GM15510 (cell line): ENCODE data around the gene HS1BP3.

Experiments
- POLR2A ChIP-seq: IDR thresholded peaks from 3 replicates; pipeline ENCODE4 v1.6.1; 2011; ENCODE audit warnings: borderline replicate concordance; ENCODE audit not compliant: insufficient read length; ENCODE audit errors: extremely low read depth

Gene HS1BP3

DNA sequence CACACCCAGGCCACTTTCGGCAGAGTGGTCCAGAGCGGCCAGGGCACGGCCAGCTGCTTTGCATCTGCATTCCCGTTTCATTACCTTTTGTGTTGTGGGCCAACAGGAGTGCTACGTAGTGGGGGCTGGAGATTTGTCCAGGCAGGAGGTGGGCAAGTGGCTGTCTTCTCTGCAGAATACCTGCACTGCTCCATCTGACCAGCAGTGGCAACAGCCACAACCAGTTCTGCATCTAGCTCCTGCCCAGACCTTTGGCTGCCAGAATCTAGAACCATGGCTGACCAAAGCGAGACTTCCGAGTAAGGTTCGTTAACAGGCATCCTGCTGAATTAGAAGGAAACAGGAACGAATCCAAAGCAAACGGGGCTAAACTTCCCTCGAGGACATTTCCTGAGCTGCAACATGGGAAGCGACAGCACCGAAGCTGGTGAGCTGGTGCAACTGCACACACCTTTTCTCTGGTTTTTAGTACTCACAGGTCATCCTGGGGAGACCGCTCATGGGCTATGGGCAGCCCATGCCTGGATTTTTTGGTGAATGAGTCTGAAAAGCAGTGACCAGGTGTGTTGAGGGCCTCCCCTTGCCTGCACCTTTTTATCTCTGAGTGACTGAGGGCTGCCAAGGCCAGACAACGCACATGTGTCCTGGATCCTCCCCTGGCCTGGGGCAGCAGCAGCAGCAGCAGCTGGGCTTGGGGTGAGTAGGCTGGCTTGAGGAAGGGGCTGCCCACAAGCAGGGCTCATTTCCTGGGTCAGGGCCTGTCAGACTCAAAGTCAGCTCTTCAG is 26.6 kb upstream of the HS1BP3 start:
- no peak for TF ChIP-seq POLR2A

DNA sequence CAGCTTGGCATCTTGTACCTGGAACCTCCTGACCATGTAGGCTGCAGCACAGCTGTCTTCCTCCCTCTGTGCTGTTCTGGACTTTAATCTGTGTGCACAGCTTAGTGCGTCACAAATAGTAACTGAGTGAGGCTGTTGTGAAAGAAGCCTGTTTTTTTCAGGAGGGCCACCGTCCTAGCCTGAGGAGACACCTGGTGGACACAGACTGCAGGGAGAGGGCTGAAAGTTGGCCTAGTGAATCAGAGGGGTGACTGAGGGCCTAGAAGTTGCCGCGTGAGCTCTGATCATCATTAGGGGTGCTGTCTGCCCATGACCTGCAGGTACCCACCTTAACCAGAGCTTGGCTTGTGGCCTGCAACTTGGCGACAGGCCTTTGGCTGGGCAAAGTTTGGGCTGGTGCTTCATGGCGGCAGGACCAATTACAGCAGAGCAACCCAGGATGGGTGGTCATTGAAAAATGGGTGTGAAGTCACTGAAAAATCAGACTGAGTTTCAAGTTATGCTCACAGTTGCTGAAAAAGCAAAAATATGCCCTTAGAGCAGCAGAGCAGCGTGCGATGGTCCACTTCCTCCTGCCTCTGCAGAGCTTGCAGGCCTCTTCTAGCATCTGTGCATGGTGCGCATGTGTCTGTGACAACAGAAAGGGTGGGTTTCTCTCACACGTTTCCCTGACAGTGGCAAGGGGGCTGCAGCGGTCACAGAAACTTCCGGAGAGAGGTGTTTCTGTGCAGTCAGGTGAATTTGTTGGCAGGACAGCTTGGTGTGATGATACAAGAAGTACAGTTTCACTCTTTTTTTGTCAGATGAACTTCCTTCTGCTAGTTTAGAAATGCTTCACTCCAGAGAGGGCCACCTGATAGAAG is 25.7 kb upstream of the HS1BP3 start:
- no peak for TF ChIP-seq POLR2A

GRCh38 chr2:20675701-20676352 is 24.9 kb upstream of the HS1BP3 start:
- no peak for TF ChIP-seq POLR2A

GRCh38 chr2:20674974-20675679 is 24.2 kb upstream of the HS1BP3 start:
- no peak for TF ChIP-seq POLR2A

DNA sequence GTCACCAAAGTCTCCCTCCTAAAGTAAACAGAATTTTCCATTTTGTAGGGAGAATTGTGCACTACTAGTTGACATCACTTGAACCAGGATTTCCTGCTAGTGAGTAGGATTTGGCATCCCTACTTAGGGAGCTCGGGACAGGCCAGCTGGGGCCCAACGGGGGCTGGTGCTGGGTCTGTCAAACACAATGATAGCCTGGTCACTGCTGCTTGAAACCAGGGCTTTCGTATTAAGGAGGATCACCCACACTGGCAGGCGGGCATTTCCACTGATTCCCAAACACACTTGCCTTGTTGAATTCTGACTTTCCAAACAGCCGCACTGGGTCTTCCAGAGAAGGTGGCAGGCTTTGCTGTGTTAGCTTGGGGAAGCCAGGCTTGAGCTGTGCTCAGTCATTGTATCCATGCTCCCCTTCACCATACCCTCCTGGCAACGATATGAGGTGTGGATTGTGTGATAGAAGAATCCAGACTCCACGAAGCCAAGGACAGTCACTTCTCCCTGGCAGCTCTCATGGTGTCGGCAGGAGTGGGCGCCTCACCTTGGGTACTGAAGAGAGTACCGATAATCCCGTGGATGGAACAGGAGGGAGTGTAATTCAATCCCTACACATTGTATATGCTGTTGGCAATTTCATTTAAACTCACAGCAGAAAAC is 23.5 kb upstream of the HS1BP3 start:
- TF ChIP-seq POLR2A, result no peak

DNA sequence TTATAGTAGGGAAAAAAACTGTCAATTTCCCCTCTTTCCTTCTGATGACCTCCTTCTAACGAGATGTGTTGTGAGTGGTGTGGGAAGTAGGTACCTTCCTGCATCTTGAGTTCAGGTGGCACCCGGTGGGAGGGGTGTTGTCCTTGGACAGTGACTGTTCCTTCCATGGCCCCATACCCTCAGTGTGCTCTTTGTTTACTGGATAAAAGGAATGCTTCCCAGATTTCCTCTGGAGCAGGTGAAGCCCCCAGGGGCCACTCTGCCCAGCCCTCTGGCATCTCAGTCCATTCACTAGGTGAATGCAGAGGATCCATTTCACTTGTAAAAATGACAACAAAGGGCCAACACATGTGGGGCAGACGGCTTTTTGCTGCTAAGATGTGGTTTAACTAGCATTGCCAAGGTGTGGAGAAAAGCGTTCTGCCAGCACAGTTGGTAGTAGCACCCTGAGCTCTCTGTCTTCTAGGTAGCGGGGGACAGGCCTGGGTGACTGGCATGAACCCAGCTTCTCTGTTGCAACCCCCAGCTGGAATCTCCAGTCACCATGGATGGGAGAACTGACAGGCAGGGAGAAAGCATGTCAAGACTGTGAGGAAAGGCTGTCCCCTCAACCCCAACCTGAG is 22.9 kb upstream of the HS1BP3 start:
- TF ChIP-seq POLR2A, result no peak

DNA sequence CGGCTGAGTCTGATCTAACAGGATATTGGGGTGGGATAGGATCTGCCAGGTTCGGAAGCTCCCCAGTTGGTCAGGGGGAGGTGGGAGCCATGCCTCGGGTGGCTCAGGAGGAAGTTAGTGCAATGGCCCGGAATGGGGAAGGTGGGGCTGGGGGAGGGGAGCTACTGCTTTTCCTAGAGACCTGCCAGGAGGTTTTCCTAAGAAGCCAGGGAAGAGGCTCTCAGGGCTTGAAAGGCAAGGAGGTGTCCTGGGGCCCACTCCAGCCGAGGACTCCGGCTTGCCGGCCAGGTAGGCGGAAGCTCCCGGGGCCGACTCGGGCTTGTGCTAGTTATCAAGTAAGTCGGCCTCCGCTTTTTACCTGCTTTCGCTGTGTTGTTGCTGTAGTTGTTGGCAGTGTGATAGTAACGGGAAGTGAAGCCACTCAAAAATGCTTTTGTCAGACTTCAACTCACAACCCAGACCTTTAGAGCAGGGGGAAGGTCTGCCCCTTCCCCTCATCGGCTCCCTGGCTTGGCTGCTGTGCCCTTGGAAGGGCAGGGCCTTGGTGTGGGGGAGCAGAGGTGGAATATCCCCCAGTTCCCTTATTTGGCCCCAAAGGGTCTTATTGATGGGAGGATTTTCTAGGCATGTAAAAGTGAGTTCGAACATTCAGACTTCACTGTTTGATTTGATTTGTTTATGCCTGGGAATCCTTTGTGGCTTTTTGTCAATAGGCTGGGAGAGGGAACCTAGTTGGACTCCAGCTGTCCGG is 21.5 kb upstream of the HS1BP3 start:
- no peak for TF ChIP-seq POLR2A

DNA sequence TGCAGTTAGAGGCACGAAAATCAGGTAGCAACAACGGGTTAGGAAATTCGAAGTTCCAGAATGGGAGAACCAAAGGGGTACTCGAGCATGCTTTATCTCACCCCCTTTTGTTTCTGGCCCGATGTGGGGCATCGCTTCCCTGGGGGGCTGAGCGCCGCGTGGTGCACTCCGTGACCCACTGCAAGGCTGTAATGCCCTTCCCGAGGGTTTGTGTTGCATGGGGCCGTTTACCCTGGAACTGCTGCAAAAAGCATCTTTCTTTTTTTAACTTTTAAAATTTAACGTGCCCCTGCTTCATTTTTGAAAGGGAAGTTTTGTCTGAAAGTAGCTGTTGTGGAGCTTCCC is 20.8 kb upstream of the HS1BP3 start:
- TF ChIP-seq POLR2A, result no peak

GRCh38 chr2:20671036-20671735 is 20.3 kb upstream of the HS1BP3 start:
- TF ChIP-seq POLR2A, result no peak

DNA sequence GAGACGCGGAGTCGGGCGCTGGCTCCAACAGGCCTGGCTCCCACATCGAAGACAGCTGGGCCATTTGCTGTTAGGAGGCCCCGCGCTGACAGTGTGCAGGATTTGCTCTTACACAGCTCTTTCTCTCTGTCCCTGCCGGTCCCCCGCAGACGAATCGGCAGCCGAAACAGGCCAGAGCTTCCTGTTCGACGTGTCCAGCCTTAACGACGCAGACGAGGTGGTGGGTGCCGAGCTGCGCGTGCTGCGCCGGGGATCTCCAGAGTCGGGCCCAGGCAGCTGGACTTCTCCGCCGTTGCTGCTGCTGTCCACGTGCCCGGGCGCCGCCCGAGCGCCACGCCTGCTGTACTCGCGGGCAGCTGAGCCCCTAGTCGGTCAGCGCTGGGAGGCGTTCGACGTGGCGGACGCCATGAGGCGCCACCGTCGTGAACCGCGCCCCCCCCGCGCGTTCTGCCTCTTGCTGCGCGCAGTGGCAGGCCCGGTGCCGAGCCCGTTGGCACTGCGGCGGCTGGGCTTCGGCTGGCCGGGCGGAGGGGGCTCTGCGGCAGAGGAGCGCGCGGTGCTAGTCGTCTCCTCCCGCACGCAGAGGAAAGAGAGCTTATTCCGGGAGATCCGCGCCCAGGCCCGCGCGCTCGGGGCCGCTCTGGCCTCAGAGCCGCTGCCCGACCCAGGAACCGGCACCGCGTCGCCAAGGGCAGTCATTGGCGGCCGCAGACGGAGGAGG is 19.6 kb upstream of the HS1BP3 start:
- TF ChIP-seq POLR2A, result no peak

DNA sequence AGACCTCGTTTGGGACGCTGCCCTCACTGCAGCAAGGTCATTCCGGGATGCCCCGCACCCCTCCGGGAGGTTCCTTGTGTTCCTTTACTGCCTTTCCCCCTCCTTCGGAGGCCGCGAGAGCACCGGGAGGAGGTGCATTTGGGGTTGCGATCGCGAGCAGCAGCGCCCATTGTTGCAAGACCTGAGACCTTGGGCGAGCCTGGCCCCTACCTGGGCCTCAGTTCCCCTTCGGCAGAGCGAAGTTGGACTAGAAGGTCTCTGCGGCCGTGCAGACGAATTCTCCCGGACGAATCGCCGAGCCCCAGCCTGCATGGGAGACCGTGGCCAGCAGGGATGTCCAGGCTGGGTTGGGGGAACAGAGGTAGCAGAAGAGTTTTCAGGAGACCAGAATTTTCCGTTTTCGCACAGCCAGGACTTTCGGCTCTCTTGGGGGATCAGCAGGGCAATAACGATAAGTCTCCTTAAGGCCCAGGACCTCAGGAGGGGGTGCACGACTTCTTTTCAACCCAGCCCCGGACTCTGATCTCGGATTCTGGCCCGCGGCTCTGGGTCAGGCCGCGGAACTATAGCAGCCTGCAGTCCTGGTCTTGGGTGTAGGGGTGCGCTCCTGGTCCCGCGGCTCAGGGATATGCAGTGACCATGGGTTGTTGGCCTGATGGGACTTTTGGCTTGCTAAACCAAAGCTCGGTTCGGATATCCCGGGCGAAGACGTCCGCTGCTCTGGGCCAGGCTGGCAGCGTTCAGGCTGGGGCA is 18.8 kb upstream of the HS1BP3 start:
- TF ChIP-seq POLR2A, result no peak
